ENCODE measurements around the gene SLIT1.
A peak's percentile ranks its signal among the peaks of the same experiment; 100 is the strongest.

SLIT1 gene

GRCh38 chr10:97066877-97067555, 118.7 kb downstream of the SLIT1 start:
- ATAC-seq (ENCODE audit: low read depth) (no peak), DNase-seq (ENCODE audit: low spot score) (no peak)
- H3K4me3 ChIP-seq (ENCODE audit: severe bottlenecking), result no peak overlapping the region
- H3K9me3 ChIP-seq (ENCODE audit: severe bottlenecking), result no peaks in the 10 kb centered on the region
- H3K4me1 ChIP-seq (ENCODE audit: insufficient read depth, poor library complexity, severe bottlenecking), result no peaks in the 10 kb centered on the region
- TF ChIP-seq CTCF (IDR thresholded peaks at IDR 0.05; ENCODE audit: poor library complexity, severe bottlenecking), result no peak
- H3K36me3 ChIP-seq (ENCODE audit: low read depth), result no peaks in the 10 kb centered on the region
- H3K27me3 ChIP-seq (ENCODE audit: insufficient read depth, poor library complexity, severe bottlenecking), result no peaks in the 10 kb centered on the region
- H3K27ac ChIP-seq (ENCODE audit: poor library complexity, severe bottlenecking), result no peak overlapping the region

- ATAC-seq (ENCODE audit: low read depth), result no peak
- H3K4me1 ChIP-seq (ENCODE audit: insufficient read depth, poor library complexity, severe bottlenecking), result no peaks in the 10 kb centered on the region
- H3K36me3 ChIP-seq (ENCODE audit: low read depth), result no peaks in the 10 kb centered on the region
- no peak overlapping the region for H3K4me3 ChIP-seq (ENCODE audit: severe bottlenecking)
- no peak for TF ChIP-seq CTCF (IDR thresholded peaks at IDR 0.05; ENCODE audit: poor library complexity, severe bottlenecking)
- no peak for DNase-seq (ENCODE audit: low spot score)
- no peaks in the 10 kb centered on the region for H3K9me3 ChIP-seq (ENCODE audit: severe bottlenecking)
- no peak overlapping the region for H3K27ac ChIP-seq (ENCODE audit: poor library complexity, severe bottlenecking)
- H3K27me3 ChIP-seq (ENCODE audit: insufficient read depth, poor library complexity, severe bottlenecking), result no peaks in the 10 kb centered on the region
Measured at GRCh38 chr10:97065686-97066660, 119.8 kb downstream of the SLIT1 start.

- H3K9me3 ChIP-seq (ENCODE audit: severe bottlenecking), result no peaks in the 10 kb centered on the region
- no peak for TF ChIP-seq CTCF (IDR thresholded peaks at IDR 0.05; ENCODE audit: poor library complexity, severe bottlenecking)
- no peaks in the 10 kb centered on the region for H3K4me1 ChIP-seq (ENCODE audit: insufficient read depth, poor library complexity, severe bottlenecking)
- DNase-seq (ENCODE audit: low spot score) (no peak), ATAC-seq (ENCODE audit: low read depth) (peak; percentile 60; the same call in 2 of the 3 replicates)
- no peaks in the 10 kb centered on the region for H3K36me3 ChIP-seq (ENCODE audit: low read depth)
- no peak overlapping the region for H3K27ac ChIP-seq (ENCODE audit: poor library complexity, severe bottlenecking)
- H3K4me3 ChIP-seq (ENCODE audit: severe bottlenecking), result no peak overlapping the region
- no peaks in the 10 kb centered on the region for H3K27me3 ChIP-seq (ENCODE audit: insufficient read depth, poor library complexity, severe bottlenecking)
Measured at GRCh38 chr10:97065128-97065527, 120.6 kb downstream of the SLIT1 start.

GRCh38 chr10:97063983-97064837, 121.5 kb downstream of the SLIT1 start:
- no peak for TF ChIP-seq CTCF (IDR thresholded peaks at IDR 0.05; ENCODE audit: poor library complexity, severe bottlenecking)
- DNase-seq (ENCODE audit: low spot score), result no peak
- Histone ChIP-seq H3K4me3 (ENCODE audit: severe bottlenecking) (no peak overlapping the region), H3K36me3 (ENCODE audit: low read depth) (no peaks in the 10 kb centered on the region), H3K27me3 (ENCODE audit: insufficient read depth, poor library complexity, severe bottlenecking) (no peaks in the 10 kb centered on the region), H3K9me3 (ENCODE audit: severe bottlenecking) (no peaks in the 10 kb centered on the region), H3K4me1 (ENCODE audit: insufficient read depth, poor library complexity, severe bottlenecking) (no peaks in the 10 kb centered on the region), H3K27ac (ENCODE audit: poor library complexity, severe bottlenecking) (no peak overlapping the region)
- no peak for ATAC-seq (ENCODE audit: low read depth)

Data from RWPE2 (cell line).